Liver (tissue), 9 donors: Measurements from ENCODE around the gene TBCD. TPM values are rescaled to one million over a fixed set of nuclear protein-coding genes. Genes with fewer than 3 reads are reported as not detected.

ENCODE experiments used
- DNase-seq: peaks from one replicate; pipeline ENCODE4 v3.0.0-alpha.2; 2017; ENCODE audit warnings: low spot score
- H3K27ac ChIP-seq, 2 donors: one replicate each; pipeline ENCODE4 v1.7.0; 2013; ENCODE audit warnings: inconsistent platforms in 2 of 2, low read length in 2 of 2, control low read depth in 1 of 2, low read depth in 1 of 2, mild to moderate bottlenecking in 1 of 2
- H3K27me3 ChIP-seq, 4 donors: one replicate each; pipeline versions ENCODE4 v1.6.1 to v1.7.0; 2013; ENCODE audit warnings: low read length in 3 of 4, inconsistent platforms in 1 of 4, mild to moderate bottlenecking in 1 of 4, moderate library complexity in 1 of 4; ENCODE audit not compliant: control insufficient read depth in 4 of 4, insufficient read depth in 4 of 4
- H3K36me3 ChIP-seq, 4 donors: one replicate each; pipeline versions ENCODE4 v1.6.1 to v1.7.0; 2013; ENCODE audit warnings: low read length in 3 of 4, mild to moderate bottlenecking in 3 of 4, low read depth in 1 of 4, moderate library complexity in 1 of 4; ENCODE audit not compliant: control insufficient read depth in 4 of 4, insufficient read depth in 3 of 4
- H3K4me1 ChIP-seq, 4 donors: one replicate each; pipeline versions ENCODE4 v1.6.1 to v1.7.0; 2013; ENCODE audit warnings: low read length in 3 of 4, mild to moderate bottlenecking in 3 of 4, moderate library complexity in 1 of 4; ENCODE audit not compliant: control insufficient read depth in 4 of 4, insufficient read depth in 4 of 4
- H3K4me3 ChIP-seq, 3 donors: one replicate each; pipeline versions ENCODE4 v1.6.1 to v1.7.0; 2013; ENCODE audit warnings: low read length in 3 of 3, control low read depth in 1 of 3, low read depth in 1 of 3, mild to moderate bottlenecking in 1 of 3
- H3K9ac ChIP-seq, 2 donors: one replicate each; pipeline ENCODE4 v1.7.0; 2013; ENCODE audit warnings: low read length in 2 of 2, mild to moderate bottlenecking in 2 of 2, moderate library complexity in 2 of 2, control low read depth in 1 of 2, low read depth in 1 of 2
- H3K9me3 ChIP-seq, 4 donors: one replicate each; pipeline versions ENCODE4 v1.6.1 to v1.7.0; 2013; ENCODE audit warnings: low read length in 3 of 4; ENCODE audit not compliant: control insufficient read depth in 4 of 4
- ATF3 ChIP-seq: IDR thresholded peaks from 2 replicates; pipeline ENCODE4 v1.6.1; 2016; ENCODE audit warnings: antibody characterized with exemption
- FOXA1 ChIP-seq: IDR thresholded peaks from 2 replicates; pipeline ENCODE4 v1.6.1; 2016; ENCODE audit warnings: antibody characterized with exemption
- FOXA2 ChIP-seq: IDR thresholded peaks from 2 replicates; pipeline ENCODE4 v1.6.1; 2016; ENCODE audit warnings: antibody characterized with exemption
- MAX ChIP-seq: IDR thresholded peaks from 2 replicates; pipeline ENCODE4 v1.6.1; 2016; ENCODE audit warnings: antibody characterized with exemption
- NR2F2 ChIP-seq: IDR thresholded peaks from 2 replicates; pipeline ENCODE4 v1.6.1; 2016; ENCODE audit warnings: antibody characterized with exemption
- RAD21 ChIP-seq, 2 donors: IDR thresholded peaks; 2 replicates each; pipeline ENCODE4 v1.6.1; 2016; ENCODE audit warnings: antibody characterized with exemption in 2 of 2, mild to moderate bottlenecking in 2 of 2
- REST ChIP-seq: IDR thresholded peaks from 2 replicates; pipeline ENCODE4 v1.6.1; 2016; ENCODE audit warnings: antibody characterized with exemption, mild to moderate bottlenecking
- SP1 ChIP-seq: IDR thresholded peaks from 2 replicates; pipeline ENCODE4 v1.6.1; 2018; ENCODE audit warnings: antibody characterized with exemption, mild to moderate bottlenecking
- ZBTB33 ChIP-seq: IDR thresholded peaks from 2 replicates; pipeline ENCODE4 v1.6.1; 2016; ENCODE audit warnings: antibody characterized with exemption
- WGBS: extraction: QIAGEN DNeasy Blood & Tissue Kit; methylation state at CpG from one replicate; pipeline ENCODE4 v1.1.7; 2013; 5-methylcytosine and 5-hydroxymethylcytosine counted together
- polyA plus RNA-seq, 2 donors: library from polyadenylated mRNA; stranded (reverse) in 1 of 2; unstranded in 1 of 2; fragments of 200-250 nt in 1 of 2; fragments of >200 nt in 1 of 2; fragmentation: Nextera tagmentation in 1 of 2; extraction: Ambion mirVana in 1 of 2; gene quantifications; one replicate each; pipeline versions ENCODE4 v1.2.1 to v1.2.3, GENCODE V29; 2013 to 2015
- total RNA-seq, 2 donors: library from RNA; depleted of rRNA; stranded (reverse); fragments of >200 nt; gene quantifications; one replicate each; pipeline ENCODE4 v1.2.3, GENCODE V29; 2014
- donor health status: healthy.
- donor health status: healthy.
- donor health status: healthy.
- donor health status: healthy.
- donor health status: healthy.

The TBCD gene
- total and polyA plus RNA-seq, 4 donors: 29.8 to 42.2 (median 33.0) TPM

GRCh38 chr17:82941021-82942001 is 189.4 kb downstream of the TBCD start (continued):
- TF ChIP-seq FOXA2: no peak

- H3K9ac ChIP-seq: no peak overlapping the region
Observed at GRCh38 chr17:82942166-82943130, 190.6 kb downstream of the TBCD start.

More at GRCh38 chr17:82942166-82943130, 190.6 kb downstream of the TBCD start:
- no peak for DNase-seq
- Histone ChIP-seq H3K9me3 (peaks cover 0 to 14% (median 2%) of the 10 kb centered on the region in 4 donors), H3K4me3 (no peak overlapping the region), H3K4me1 (no peaks in the 10 kb centered on the region), H3K27ac (no peak overlapping the region), H3K36me3 (peaks cover 3 to 62% (median 22%) of the 10 kb centered on the region in 4 donors), H3K27me3 (no peaks in the 10 kb centered on the region)
- WGBS: 95% methylated on average over 18 of the region's 18 CpGs
- TF ChIP-seq ZBTB33: no peak
- no peak for TF ChIP-seq REST
- no peak for TF ChIP-seq MAX
- no peak for TF ChIP-seq ATF3
- no peak for TF ChIP-seq RAD21 (IDR thresholded peaks at IDR 0.05)
- TF ChIP-seq FOXA1: no peak
- no peak for TF ChIP-seq SP1
- TF ChIP-seq NR2F2: no peak
